EH (cell line): ENCODE data around the gene RPAP2.

ENCODE experiments used
- DNase-seq: peaks from one replicate; pipeline ENCODE4 v3.0.0-alpha.2; 2015; ENCODE audit warnings: low read depth

RPAP2 gene

GRCh38 chr1:92323473-92324453 is 24.9 kb downstream of the RPAP2 start:
- no peak for DNase-seq

GRCh38 chr1:92324784-92325183 is 25.9 kb downstream of the RPAP2 start:
- DNase-seq: no peak

GRCh38 chr1:92326681-92327080 is 27.8 kb downstream of the RPAP2 start:
- no peak for DNase-seq

- DNase-seq: no peak
These were observed 28.9 kb downstream of the RPAP2 start for GRCh38 chr1:92327794-92328193.

GRCh38 chr1:92329347-92330129 is 30.7 kb downstream of the RPAP2 start:
- DNase-seq: peak; percentile 98

GRCh38 chr1:92333668-92334067 is 34.8 kb downstream of the RPAP2 start:
- no peak for DNase-seq

GRCh38 chr1:92340154-92340553 is 41.3 kb downstream of the RPAP2 start:
- no peak for DNase-seq

GRCh38 chr1:92342401-92342800 is 43.5 kb downstream of the RPAP2 start:
- DNase-seq: no peak

- no peak for DNase-seq
These were observed 44.2 kb downstream of the RPAP2 start for GRCh38 chr1:92343061-92343460.

- DNase-seq: no peak
These were observed 48.2 kb downstream of the RPAP2 start for GRCh38 chr1:92346866-92347640.

- no peak for DNase-seq
These were observed 54.0 kb downstream of the RPAP2 start for GRCh38 chr1:92352856-92353255.

- no peak for DNase-seq
These were observed 55.4 kb downstream of the RPAP2 start for GRCh38 chr1:92354259-92354658.

- peak; percentile 57 for DNase-seq
These were observed 58.1 kb downstream of the RPAP2 start for GRCh38 chr1:92356956-92357355.

- peak; percentile 25 for DNase-seq
These were observed 60.5 kb downstream of the RPAP2 start for GRCh38 chr1:92359382-92359781.

GRCh38 chr1:92359986-92360385 is 61.1 kb downstream of the RPAP2 start:
- no peak for DNase-seq

GRCh38 chr1:92362970-92363369 is 64.1 kb downstream of the RPAP2 start:
- no peak for DNase-seq

- no peak for DNase-seq
These were observed 64.5 kb downstream of the RPAP2 start for GRCh38 chr1:92363401-92363800.

- DNase-seq: no peak
These were observed 66.7 kb downstream of the RPAP2 start for GRCh38 chr1:92365378-92366039.

GRCh38 chr1:92366040-92366395 is 67.2 kb downstream of the RPAP2 start:
- no peak for DNase-seq

- no peak for DNase-seq
These were observed 68.6 kb downstream of the RPAP2 start for GRCh38 chr1:92367496-92367895.

GRCh38 chr1:92372164-92372563 is 73.3 kb downstream of the RPAP2 start:
- DNase-seq: no peak

GRCh38 chr1:92374223-92374622 is 75.4 kb downstream of the RPAP2 start:
- DNase-seq: no peak
